ENCODE measurements around the gene HBE1.

DNA sequence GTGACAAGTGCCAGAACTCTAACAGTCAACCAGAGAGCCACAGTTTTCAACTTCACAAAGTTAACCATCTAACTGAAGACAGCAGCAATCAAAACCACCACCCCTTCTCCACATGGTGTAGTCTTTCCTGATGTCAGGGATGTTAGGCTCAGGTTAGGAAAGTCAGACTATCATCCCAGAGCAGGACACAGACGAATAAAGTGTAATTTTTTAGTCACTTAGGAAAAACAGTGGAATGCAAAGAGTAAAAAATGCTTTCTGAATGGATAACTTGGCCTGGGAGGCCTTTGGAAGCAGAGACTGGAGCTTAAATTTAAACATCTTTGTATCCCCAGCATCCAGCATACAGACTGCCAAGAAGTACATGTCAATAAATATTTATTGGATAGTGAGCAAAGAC is 16.6 kb upstream of the HBE1 start:
- TF ChIP-seq, protein P1, sequence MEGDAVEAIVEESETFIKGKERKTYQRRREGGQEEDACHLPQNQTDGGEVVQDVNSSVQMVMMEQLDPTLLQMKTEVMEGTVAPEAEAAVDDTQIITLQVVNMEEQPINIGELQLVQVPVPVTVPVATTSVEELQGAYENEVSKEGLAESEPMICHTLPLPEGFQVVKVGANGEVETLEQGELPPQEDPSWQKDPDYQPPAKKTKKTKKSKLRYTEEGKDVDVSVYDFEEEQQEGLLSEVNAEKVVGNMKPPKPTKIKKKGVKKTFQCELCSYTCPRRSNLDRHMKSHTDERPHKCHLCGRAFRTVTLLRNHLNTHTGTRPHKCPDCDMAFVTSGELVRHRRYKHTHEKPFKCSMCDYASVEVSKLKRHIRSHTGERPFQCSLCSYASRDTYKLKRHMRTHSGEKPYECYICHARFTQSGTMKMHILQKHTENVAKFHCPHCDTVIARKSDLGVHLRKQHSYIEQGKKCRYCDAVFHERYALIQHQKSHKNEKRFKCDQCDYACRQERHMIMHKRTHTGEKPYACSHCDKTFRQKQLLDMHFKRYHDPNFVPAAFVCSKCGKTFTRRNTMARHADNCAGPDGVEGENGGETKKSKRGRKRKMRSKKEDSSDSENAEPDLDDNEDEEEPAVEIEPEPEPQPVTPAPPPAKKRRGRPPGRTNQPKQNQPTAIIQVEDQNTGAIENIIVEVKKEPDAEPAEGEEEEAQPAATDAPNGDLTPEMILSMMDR (IDR thresholded peaks at IDR 0.05; ENCODE audit: control extremely low read depth in 1 of 3, insufficient read depth in 1 of 3, low read depth in 1 of 3, low read length in 3 of 3): no peak
- TF ChIP-seq HDAC6 (IDR thresholded peaks at IDR 0.05; ENCODE audit: low read depth, low read length): no peak
- no peak for TF ChIP-seq RAD21 (IDR thresholded peaks at IDR 0.05 in 1 of 2, conservative IDR thresholded peaks at IDR 0.05 in 1 of 2; ENCODE audit: low read depth in 2 of 2, low read length in 2 of 2)
- no peak for TF ChIP-seq SP1 (IDR thresholded peaks at IDR 0.05; ENCODE audit: low read depth, low read length)
- TF ChIP-seq ASH2L (IDR thresholded peaks at IDR 0.05; ENCODE audit: low read length): no peak
- TF ChIP-seq RXRA (IDR thresholded peaks at IDR 0.05; ENCODE audit: insufficient read depth, low read depth, low read length): no peak
- no peak for TF ChIP-seq EP300 (IDR thresholded peaks at IDR 0.05; ENCODE audit: borderline replicate concordance in 1 of 2, low read depth in 2 of 2, low read length in 2 of 2)

All from H1 (cell line).